Dendritic cell treated with granulocyte-macrophage colony-stimulating factor and Interleukin-4, amounts not matched to agents 40 ng/mL and 50 ng/mL, for 4 days (primary cell): ENCODE results near the gene ALG14.
"Not testable (repeated sequence)": the region's sequence is repeated elsewhere in the genome, so short reads cannot be mapped to it uniquely, and the experiment has no call there.

ENCODE experiments used
- H3K27ac Mint-ChIP-seq: one replicate; pipeline ENCODE4 v1.8.0; 2022; ENCODE audit warnings: mild to moderate bottlenecking, mixed read lengths
- H3K27me3 Mint-ChIP-seq: one replicate; pipeline ENCODE4 v1.8.0; 2022; ENCODE audit warnings: mild to moderate bottlenecking, mixed read lengths
- H3K36me3 Mint-ChIP-seq: one replicate; pipeline ENCODE4 v1.8.0; 2022; ENCODE audit warnings: low read depth, mixed read lengths
- H3K4me1 Mint-ChIP-seq: one replicate; pipeline ENCODE4 v1.8.0; 2022; ENCODE audit warnings: low read depth, mixed read lengths
- H3K4me3 Mint-ChIP-seq: one replicate; pipeline ENCODE4 v1.8.0; 2022; ENCODE audit warnings: mild to moderate bottlenecking, moderate library complexity, mixed read lengths
- H3K9me3 Mint-ChIP-seq: one replicate; pipeline ENCODE4 v1.8.0; 2022; ENCODE audit warnings: mixed read lengths
- intact Hi-C: fragments of 100-400 bp; cut with micrococcal nuclease; formaldehyde crosslinking; loops from one replicate; pipeline ENCODE4 v1.15.0; 2022

ALG14 gene

GRCh38 chr1:95073446-95073845 is 695 bp upstream of the ALG14 start:
- intact Hi-C loops: no loop called here
- peaks cover 6% of the 10 kb centered on the region for H3K4me1 Mint-ChIP-seq
- peaks cover 13% of the 10 kb centered on the region for H3K36me3 Mint-ChIP-seq
- no peaks in the 10 kb centered on the region for H3K9me3 Mint-ChIP-seq
- H3K4me3 Mint-ChIP-seq: peak overlapping the region; percentile 98
- peaks cover 11% of the 10 kb centered on the region for H3K27me3 Mint-ChIP-seq
- peak overlapping the region; percentile 97 for H3K27ac Mint-ChIP-seq

GRCh38 chr1:95072117-95072516 is 634 bp downstream of the ALG14 start:
- Mint-ChIP-seq H3K4me1 (peaks cover 16% of the 10 kb centered on the region), H3K27me3 (peaks cover 11% of the 10 kb centered on the region), H3K36me3 (peaks cover 13% of the 10 kb centered on the region), H3K4me3 (peak overlapping the region; percentile 98), H3K27ac (peak overlapping the region; percentile 97), H3K9me3 (no peaks in the 10 kb centered on the region)
- intact Hi-C loops: no loop called here

GRCh38 chr1:95071539-95071938 is 1.2 kb downstream of the ALG14 start:
- Mint-ChIP-seq H3K4me1 (peaks cover 18% of the 10 kb centered on the region), H3K4me3 (no peak overlapping the region), H3K27ac (no peak overlapping the region), H3K27me3 (peaks cover 10% of the 10 kb centered on the region), H3K36me3 (peaks cover 13% of the 10 kb centered on the region), H3K9me3 (no peaks in the 10 kb centered on the region)
- intact Hi-C loops: no loop called here

- Mint-ChIP-seq H3K27ac (no peak overlapping the region), H3K4me3 (no peak overlapping the region), H3K4me1 (peaks cover 18% of the 10 kb centered on the region), H3K36me3 (peaks cover 19% of the 10 kb centered on the region), H3K27me3 (peaks cover 1% of the 10 kb centered on the region), H3K9me3 (no peaks in the 10 kb centered on the region)
- intact Hi-C loops: no loop called here
Observed at GRCh38 chr1:95069710-95070093, 3.0 kb downstream of the ALG14 start.

GRCh38 chr1:95068956-95069709 is 3.6 kb downstream of the ALG14 start:
- Mint-ChIP-seq H3K4me1 (peaks cover 18% of the 10 kb centered on the region), H3K9me3 (no peaks in the 10 kb centered on the region), H3K4me3 (no peak overlapping the region), H3K27ac (no peak overlapping the region), H3K27me3 (peaks cover under 1% of the 10 kb centered on the region), H3K36me3 (peaks cover 23% of the 10 kb centered on the region)
- intact Hi-C loops: no loop called here

- intact Hi-C loops: no loop called here
- no peak overlapping the region for H3K4me3 Mint-ChIP-seq
- no peaks in the 10 kb centered on the region for H3K9me3 Mint-ChIP-seq
- H3K27ac Mint-ChIP-seq: peak overlapping the region; percentile 27
- H3K4me1 Mint-ChIP-seq: peaks cover 18% of the 10 kb centered on the region
- H3K27me3 Mint-ChIP-seq: no peaks in the 10 kb centered on the region
- peaks cover 34% of the 10 kb centered on the region for H3K36me3 Mint-ChIP-seq
Observed at GRCh38 chr1:95067568-95067967, 5.2 kb downstream of the ALG14 start.

GRCh38 chr1:95067062-95067461 is 5.7 kb downstream of the ALG14 start:
- H3K4me1 Mint-ChIP-seq: peaks cover 18% of the 10 kb centered on the region
- H3K27ac Mint-ChIP-seq: peak overlapping the region; percentile 27
- H3K9me3 Mint-ChIP-seq: no peaks in the 10 kb centered on the region
- no peaks in the 10 kb centered on the region for H3K27me3 Mint-ChIP-seq
- intact Hi-C loops: no loop called here
- H3K4me3 Mint-ChIP-seq: no peak overlapping the region
- peaks cover 32% of the 10 kb centered on the region for H3K36me3 Mint-ChIP-seq

- Mint-ChIP-seq H3K4me3 (no peak overlapping the region), H3K4me1 (no peaks in the 10 kb centered on the region), H3K27me3 (no peaks in the 10 kb centered on the region), H3K27ac (no peak overlapping the region), H3K9me3 (no peaks in the 10 kb centered on the region), H3K36me3 (peaks cover 31% of the 10 kb centered on the region)
- intact Hi-C loops: no loop called here
Observed at GRCh38 chr1:95061445-95062006, 11.2 kb downstream of the ALG14 start.

- Mint-ChIP-seq H3K4me1 (no peaks in the 10 kb centered on the region), H3K9me3 (no peaks in the 10 kb centered on the region), H3K27ac (no peak overlapping the region), H3K36me3 (peaks cover 19% of the 10 kb centered on the region), H3K27me3 (no peaks in the 10 kb centered on the region), H3K4me3 (no peak overlapping the region)
- intact Hi-C loops: no loop called here
Observed at GRCh38 chr1:95058974-95059373, 13.8 kb downstream of the ALG14 start.

- Mint-ChIP-seq H3K4me1 (no peaks in the 10 kb centered on the region), H3K27ac (no peak overlapping the region), H3K4me3 (no peak overlapping the region), H3K27me3 (no peaks in the 10 kb centered on the region), H3K36me3 (peaks cover 6% of the 10 kb centered on the region), H3K9me3 (no peaks in the 10 kb centered on the region)
- intact Hi-C loops: no loop called here
Observed at GRCh38 chr1:95057351-95057750, 15.4 kb downstream of the ALG14 start.

GRCh38 chr1:95049935-95050334 is 22.8 kb downstream of the ALG14 start:
- intact Hi-C loops: no loop called here
- H3K27me3 Mint-ChIP-seq: no peaks in the 10 kb centered on the region
- no peaks in the 10 kb centered on the region for H3K4me1 Mint-ChIP-seq

GRCh38 chr1:95048317-95048716 is 24.4 kb downstream of the ALG14 start:
- intact Hi-C loops: no loop called here
- H3K27ac Mint-ChIP-seq: no peak overlapping the region
- H3K4me1 Mint-ChIP-seq: no peaks in the 10 kb centered on the region
- H3K9me3 Mint-ChIP-seq: no peaks in the 10 kb centered on the region
- no peak overlapping the region for H3K4me3 Mint-ChIP-seq
- no peaks in the 10 kb centered on the region for H3K36me3 Mint-ChIP-seq
- H3K27me3 Mint-ChIP-seq: no peaks in the 10 kb centered on the region

More at GRCh38 chr1:95049935-95050334, 22.8 kb downstream of the ALG14 start:
- no peaks in the 10 kb centered on the region for H3K9me3 Mint-ChIP-seq
- H3K36me3 Mint-ChIP-seq: no peaks in the 10 kb centered on the region
- no peak overlapping the region for H3K27ac Mint-ChIP-seq
- no peak overlapping the region for H3K4me3 Mint-ChIP-seq

GRCh38 chr1:95047624-95048023 is 25.1 kb downstream of the ALG14 start:
- H3K36me3 Mint-ChIP-seq, H3K27ac Mint-ChIP-seq, H3K4me1 Mint-ChIP-seq, H3K4me3 Mint-ChIP-seq, intact Hi-C loops, H3K27me3 Mint-ChIP-seq, H3K9me3 Mint-ChIP-seq: not testable (repeated sequence)

GRCh38 chr1:95046359-95046758 is 26.4 kb downstream of the ALG14 start:
- H3K27me3 Mint-ChIP-seq: no peaks in the 10 kb centered on the region
- H3K4me1 Mint-ChIP-seq: no peaks in the 10 kb centered on the region
- H3K27ac Mint-ChIP-seq: no peak overlapping the region
- no peak overlapping the region for H3K4me3 Mint-ChIP-seq
- no peaks in the 10 kb centered on the region for H3K9me3 Mint-ChIP-seq
- H3K36me3 Mint-ChIP-seq: no peaks in the 10 kb centered on the region
- intact Hi-C loops: no loop called here
